GM18519 (cell line): ENCODE results near the gene NCOA3.
A peak's percentile ranks its signal among the peaks of the same experiment; 100 is the strongest.
"Not testable (repeated sequence)": the region's sequence is repeated elsewhere in the genome, so short reads cannot be mapped to it uniquely, and the experiment has no call there.

ENCODE experiments used
- ATAC-seq: cut with Tn5 transposase; IDR thresholded peaks from one replicate; pipeline ENCODE4 v1.9.1; 2021; ENCODE audit warnings: mild to moderate bottlenecking, moderate library complexity; ENCODE audit not compliant: unreplicated experiment, low FRiP score

Gene NCOA3

GRCh38 chr20:47501482-47502270 is at the start of gene NCOA3:
NCOA3 (plus strand) TSS chr20:47501887; CDS start chr20:47622248, 120,361 bp downstream.
- ATAC-seq = peak; percentile 65

- no peak for ATAC-seq
Measured at GRCh38 chr20:47452736-47453161, 48.9 kb upstream of the NCOA3 start.

GRCh38 chr20:47453167-47453782 is 48.4 kb upstream of the NCOA3 start:
- peak; percentile 89 for ATAC-seq

- no peak for ATAC-seq
Measured at GRCh38 chr20:47454298-47455132, 47.2 kb upstream of the NCOA3 start.

GRCh38 chr20:47455133-47456040 is 46.3 kb upstream of the NCOA3 start:
- no peak for ATAC-seq

GRCh38 chr20:47456041-47456537 is 45.6 kb upstream of the NCOA3 start:
- no peak for ATAC-seq

GRCh38 chr20:47456952-47457724 is 44.5 kb upstream of the NCOA3 start:
- no peak for ATAC-seq

- not testable (repeated sequence) for ATAC-seq
Measured at GRCh38 chr20:47458280-47459050, 43.2 kb upstream of the NCOA3 start.

GRCh38 chr20:47459344-47460073 is 42.2 kb upstream of the NCOA3 start:
- no peak for ATAC-seq

GRCh38 chr20:47460761-47461112 is 41.0 kb upstream of the NCOA3 start:
- ATAC-seq = not testable (repeated sequence)

GRCh38 chr20:47461120-47461685 is 40.5 kb upstream of the NCOA3 start:
- ATAC-seq = no peak

GRCh38 chr20:47461906-47462305 is 39.8 kb upstream of the NCOA3 start:
- ATAC-seq = not testable (repeated sequence)

- ATAC-seq = no peak
Measured at GRCh38 chr20:47464380-47465101, 37.1 kb upstream of the NCOA3 start.

GRCh38 chr20:47465335-47466090 is 36.2 kb upstream of the NCOA3 start:
- ATAC-seq = no peak

GRCh38 chr20:47466213-47466612 is 35.5 kb upstream of the NCOA3 start:
- ATAC-seq = no peak
